HEK293 (cell line): ENCODE data around the gene COL4A3.

ENCODE experiments used
- CTCF ChIA-PET: fragments of 350-600 bp; formaldehyde crosslinking; extraction: SDS; loops from one replicate; lab custom pipeline; 2021; ENCODE audit warnings: antibody characterized with exemption; lab: Yijun Ruan, JAX
- POLR2A ChIA-PET: fragments of 300-600 bp; formaldehyde crosslinking; extraction: SDS; loops from one replicate; lab custom pipeline; 2020; ENCODE audit warnings: antibody characterized with exemption, inconsistent platforms; lab: Yijun Ruan, JAX
- H3K27ac ChIP-seq: fragments of 200-500 bp; sonication (Bioruptor generic); 2 replicates; pipeline ENCODE4 v1.5.1; 2014; ENCODE audit warnings: low read depth, low read length, control low read depth, inconsistent platforms; ENCODE audit errors: extremely low read depth
- H3K36me3 ChIP-seq, 2 experiments: fragments of 200-500 bp in 1 of 2; sonication (Bioruptor generic) in 1 of 2; 1 replicate in 1 of 2; 2 replicates in 1 of 2; pipeline ENCODE4 v1.5.1; 2014 to 2017; ENCODE audit warnings: inconsistent platforms in 2 of 2, low read length in 2 of 2; ENCODE audit not compliant: control insufficient read depth in 2 of 2, insufficient read depth in 1 of 2
- H3K4me1 ChIP-seq: fragments of 200-500 bp; sonication (Bioruptor generic); 2 replicates; pipeline ENCODE4 v1.5.1; 2014; ENCODE audit warnings: mild to moderate bottlenecking, low read length, inconsistent platforms; ENCODE audit not compliant: control insufficient read depth, insufficient read depth
- H3K4me3 ChIP-seq: 2 replicates; pipeline ENCODE4 v1.5.1; 2011; ENCODE audit warnings: low read depth, mild to moderate bottlenecking, control low read depth, low read length, moderate library complexity
- H3K9me3 ChIP-seq: fragments of 200-500 bp; sonication (Bioruptor generic); 2 replicates; pipeline ENCODE4 v1.5.1; 2014; ENCODE audit warnings: low read depth, low read length, inconsistent platforms; ENCODE audit not compliant: control insufficient read depth, insufficient read depth
- AEBP2 ChIP-seq: fragments of 450-650 bp; formaldehyde crosslinking; IDR thresholded peaks from 2 replicates; pipeline ENCODE4 v1.5.1; 2016; ENCODE audit warnings: missing biosample characterization, missing genetic modification characterization, borderline replicate concordance
- GLI4 ChIP-seq: fragments of 450-650 bp; formaldehyde crosslinking; IDR thresholded peaks from 2 replicates; pipeline ENCODE4 v1.5.1; 2016; ENCODE audit warnings: missing biosample characterization, missing genetic modification characterization
- HOXD13 ChIP-seq: sonication (generic); formaldehyde crosslinking; IDR thresholded peaks from 2 replicates; pipeline ENCODE4 v1.8.0; 2022; ENCODE audit warnings: missing genetic modification reagents, borderline replicate concordance
- OVOL3 ChIP-seq: fragments of 450-650 bp; formaldehyde crosslinking; IDR thresholded peaks from 2 replicates; pipeline ENCODE4 v1.5.1; 2016; ENCODE audit warnings: missing biosample characterization, missing genetic modification characterization
- PATZ1 ChIP-seq: fragments of 450-650 bp; formaldehyde crosslinking; IDR thresholded peaks from 2 replicates; pipeline ENCODE4 v1.5.1; 2016; ENCODE audit warnings: missing biosample characterization, missing genetic modification characterization
- SETDB1 ChIP-seq: IDR thresholded peaks from one replicate; pipeline ENCODE4 v1.6.1; 2017; ENCODE audit warnings: mild to moderate bottlenecking, low read length, moderate library complexity, mixed read lengths; ENCODE audit not compliant: insufficient read length
- WT1 ChIP-seq: fragments of 450-650 bp; formaldehyde crosslinking; IDR thresholded peaks from 2 replicates; pipeline ENCODE4 v1.5.1; 2016; ENCODE audit warnings: missing biosample characterization, missing genetic modification characterization
- YY2 ChIP-seq: fragments of 450-650 bp; formaldehyde crosslinking; IDR thresholded peaks from 2 replicates; pipeline ENCODE4 v1.5.1; 2016; ENCODE audit warnings: missing biosample characterization, missing genetic modification characterization
- ZBTB26 ChIP-seq: fragments of 450-650 bp; formaldehyde crosslinking; optimal IDR thresholded peaks from 2 replicates; pipeline ENCODE3; 2016; ENCODE audit warnings: missing biosample characterization, mild to moderate bottlenecking, missing genetic modification characterization
- ZBTB6 ChIP-seq: fragments of 450-650 bp; formaldehyde crosslinking; IDR thresholded peaks from 2 replicates; pipeline ENCODE4 v1.5.1; 2017; ENCODE audit warnings: missing biosample characterization, missing genetic modification characterization
- ZBTB8A ChIP-seq: fragments of 450-650 bp; formaldehyde crosslinking; IDR thresholded peaks from 2 replicates; pipeline ENCODE4 v1.5.1; 2016; ENCODE audit warnings: missing biosample characterization, missing genetic modification characterization
- ZNF140 ChIP-seq: fragments of 450-650 bp; formaldehyde crosslinking; IDR thresholded peaks from 2 replicates; pipeline ENCODE4 v1.5.1; 2016; ENCODE audit warnings: missing biosample characterization, missing genetic modification characterization
- ZNF157 ChIP-seq: fragments of 450-650 bp; formaldehyde crosslinking; IDR thresholded peaks from 2 replicates; pipeline ENCODE4 v1.5.1; 2016; ENCODE audit warnings: missing biosample characterization, missing genetic modification characterization
- ZNF202 ChIP-seq: fragments of 450-650 bp; formaldehyde crosslinking; IDR thresholded peaks from 2 replicates; pipeline ENCODE4 v1.5.1; 2016; ENCODE audit warnings: missing biosample characterization, missing genetic modification characterization, borderline replicate concordance
- ZNF311 ChIP-seq: fragments of 450-650 bp; formaldehyde crosslinking; IDR thresholded peaks from 2 replicates; pipeline ENCODE4 v1.5.1; 2017; ENCODE audit warnings: missing biosample characterization, missing genetic modification characterization, borderline replicate concordance
- ZNF37A ChIP-seq: fragments of 450-650 bp; IDR thresholded peaks from 2 replicates; pipeline ENCODE4 v1.5.1; 2018; ENCODE audit warnings: missing biosample characterization, missing genetic modification characterization
- ZNF416 ChIP-seq: fragments of 450-650 bp; formaldehyde crosslinking; IDR thresholded peaks from 2 replicates; pipeline ENCODE4 v1.5.1; 2016; ENCODE audit warnings: missing biosample characterization, missing genetic modification characterization
- ZNF426 ChIP-seq: fragments of 450-650 bp; formaldehyde crosslinking; IDR thresholded peaks from 2 replicates; pipeline ENCODE4 v1.5.1; 2017; ENCODE audit warnings: missing biosample characterization, missing genetic modification characterization, mild to moderate bottlenecking, inconsistent platforms, moderate library complexity
- ZNF488 ChIP-seq: fragments of 450-650 bp; formaldehyde crosslinking; IDR thresholded peaks from 2 replicates; pipeline ENCODE4 v1.5.1; 2016; ENCODE audit warnings: missing biosample characterization, missing genetic modification characterization
- ZNF501 ChIP-seq: fragments of 450-650 bp; formaldehyde crosslinking; IDR thresholded peaks from 2 replicates; pipeline ENCODE4 v1.5.1; 2016; ENCODE audit warnings: missing biosample characterization, missing genetic modification characterization
- ZNF514 ChIP-seq: fragments of 450-650 bp; formaldehyde crosslinking; IDR thresholded peaks from 2 replicates; pipeline ENCODE4 v1.5.1; 2016; ENCODE audit warnings: missing biosample characterization, missing genetic modification characterization
- ZNF548 ChIP-seq: fragments of 450-650 bp; formaldehyde crosslinking; IDR thresholded peaks from 2 replicates; pipeline ENCODE4 v1.5.1; 2016; ENCODE audit warnings: missing biosample characterization, missing genetic modification characterization
- ZNF555 ChIP-seq: fragments of 450-650 bp; formaldehyde crosslinking; conservative IDR thresholded peaks from 2 replicates; pipeline ENCODE4 v1.5.1; 2017; ENCODE audit warnings: missing biosample characterization, mild to moderate bottlenecking, missing genetic modification characterization, inconsistent platforms
- ZNF571 ChIP-seq: fragments of 450-650 bp; formaldehyde crosslinking; IDR thresholded peaks from 2 replicates; pipeline ENCODE4 v1.5.0; 2017; ENCODE audit warnings: missing biosample characterization, missing genetic modification characterization
- ZNF585B ChIP-seq: fragments of 450-650 bp; formaldehyde crosslinking; IDR thresholded peaks from 2 replicates; pipeline ENCODE4 v1.5.1; 2016; ENCODE audit warnings: missing biosample characterization, missing genetic modification characterization
- ZNF623 ChIP-seq: fragments of 450-650 bp; formaldehyde crosslinking; IDR thresholded peaks from 2 replicates; pipeline ENCODE4 v1.5.1; 2016; ENCODE audit warnings: missing biosample characterization, missing genetic modification characterization
- ZNF776 ChIP-seq: fragments of 450-650 bp; formaldehyde crosslinking; IDR thresholded peaks from 2 replicates; pipeline ENCODE4 v1.5.0; 2017; ENCODE audit warnings: missing biosample characterization, missing genetic modification characterization, borderline replicate concordance

Gene COL4A3

GRCh38 chr2:227188292-227188691 is 23.9 kb downstream of the COL4A3 start (continued):
- TF ChIP-seq AEBP2 (tag by site-specific recombination) (no peak), ZBTB6 (tag by site-specific recombination) (no peak), ZNF585B (no peak), ZNF488 (no peak), ZNF514 (no peak), ZNF416 (tag by site-specific recombination) (no peak), ZNF776 (tag by site-specific recombination) (no peak), ZNF501 (tag by site-specific recombination) (no peak)

GRCh38 chr2:227191367-227191766 is 26.9 kb downstream of the COL4A3 start:
- Histone ChIP-seq H3K27ac (no peak overlapping the region), H3K9me3 (no peaks in the 10 kb centered on the region), H3K36me3 (no peaks in the 10 kb centered on the region), H3K4me3 (no peak overlapping the region), H3K4me1 (peaks cover 5% of the 10 kb centered on the region; the same call in 1 of the 2 replicates)
- CTCF ChIA-PET: no interaction called here
- POLR2A ChIA-PET: no interaction called here
- no peak for TF ChIP-seq GLI4 (tag by site-specific recombination)
- TF ChIP-seq ZNF140: no peak
- TF ChIP-seq ZNF555: no peak
- TF ChIP-seq ZNF311 (tag by site-specific recombination): no peak
- TF ChIP-seq YY2 (tag by site-specific recombination): no peak
- TF ChIP-seq SETDB1: no peak
- TF ChIP-seq ZNF776 (tag by site-specific recombination): no peak
- no peak for TF ChIP-seq ZNF548 (tag by site-specific recombination)
- TF ChIP-seq ZNF202 (tag by site-specific recombination): no peak
- no peak for TF ChIP-seq WT1
- no peak for TF ChIP-seq ZNF37A (tag by site-specific recombination)
- TF ChIP-seq HOXD13: no peak

- POLR2A ChIA-PET: no interaction called here
These were observed 28.1 kb downstream of the COL4A3 start for GRCh38 chr2:227192491-227192890.

GRCh38 chr2:227194219-227194618 is 29.8 kb downstream of the COL4A3 start:
- H3K4me3 ChIP-seq: no peak overlapping the region
- no peaks in the 10 kb centered on the region for H3K9me3 ChIP-seq
- POLR2A ChIA-PET: no interaction called here
- CTCF ChIA-PET: no interaction called here
- no peaks in the 10 kb centered on the region for H3K36me3 ChIP-seq
- H3K27ac ChIP-seq: no peak overlapping the region
- H3K4me1 ChIP-seq: peaks cover 5% of the 10 kb centered on the region; the same call in 1 of the 2 replicates
- TF ChIP-seq ZNF426 (tag by site-specific recombination): no peak
- TF ChIP-seq PATZ1 (tag by site-specific recombination): no peak
- TF ChIP-seq ZNF571: no peak
- TF ChIP-seq OVOL3: no peak
- TF ChIP-seq ZBTB26 (tag by site-specific recombination): no peak
- no peak for TF ChIP-seq ZBTB8A (tag by site-specific recombination)
- TF ChIP-seq ZNF555: no peak
- no peak for TF ChIP-seq ZNF623 (tag by site-specific recombination)

More at GRCh38 chr2:227192491-227192890, 28.1 kb downstream of the COL4A3 start:
- no peak for TF ChIP-seq ZNF157 (tag by site-specific recombination)
- Histone ChIP-seq H3K27ac (no peak overlapping the region), H3K4me3 (no peak overlapping the region), H3K4me1 (peaks cover 5% of the 10 kb centered on the region; the same call in 1 of the 2 replicates), H3K9me3 (no peaks in the 10 kb centered on the region), H3K36me3 (no peaks in the 10 kb centered on the region)
- CTCF ChIA-PET: no interaction called here
